Breast epithelium (tissue), 3 donors: ENCODE measurements around the gene PSMF1.
"Not testable (repeated sequence)": the region's sequence is repeated elsewhere in the genome, so short reads cannot be mapped to it uniquely, and the experiment has no call there.

Experiments
- CTCF ChIP-seq, 3 donors: fragments of 450-650 bp; IDR thresholded peaks; one replicate each; pipeline ENCODE4 v1.5.1; 2016 to 2017; ENCODE audit warnings: antibody characterized with exemption in 3 of 3, mild to moderate bottlenecking in 3 of 3, moderate library complexity in 3 of 3
- POLR2A ChIP-seq: fragments of 450-650 bp; IDR thresholded peaks from one replicate; pipeline ENCODE4 v1.6.1; 2016; ENCODE audit warnings: antibody characterized with exemption, mild to moderate bottlenecking, moderate library complexity

- TF ChIP-seq CTCF (IDR thresholded peaks at IDR 0.05); POLR2A: not testable (repeated sequence)
Observed at GRCh38 chr20:1149812-1150211, 31.4 kb downstream of the PSMF1 start.
